ENCODE measurements around the gene CHIC2.

CHIC2 gene

DNA sequence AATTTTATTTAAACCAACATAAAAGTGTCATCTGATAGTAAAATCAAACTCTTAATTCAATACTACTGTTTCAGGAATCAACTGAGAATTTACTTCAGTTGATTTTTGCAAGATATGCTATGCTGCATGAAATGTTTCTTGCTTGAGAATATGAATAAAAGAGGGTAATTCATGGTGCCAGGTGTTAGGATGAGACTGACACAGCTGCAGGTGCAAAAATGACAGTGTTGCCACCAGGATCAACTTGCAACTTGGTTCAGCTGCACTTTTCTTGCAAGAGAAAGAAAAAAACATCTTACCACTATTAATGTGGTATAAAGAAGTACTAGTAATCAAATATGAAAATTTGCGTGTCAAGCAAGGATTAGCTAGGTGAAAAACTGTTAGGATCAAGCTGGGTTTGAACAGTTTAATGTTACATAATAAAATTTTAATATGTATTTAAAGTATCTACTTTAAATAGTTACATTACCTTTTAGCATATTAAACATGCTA is 49.7 kb downstream of the CHIC2 start:
- CTCF ChIA-PET: interaction anchor here (1.0 to 1.3 kb wide), 2 partner anchors 12 to 85 kb away, joined by 3 read pairs; no protein-coding TSS in a partner anchor
- no peak overlapping the region for H3K4me3 ChIP-seq (ENCODE audit: low read depth, low read length)
- no peak for DNase-seq (ENCODE audit: low read depth, low spot score)
- no peak for TF ChIP-seq CTCF (IDR thresholded peaks at IDR 0.05; ENCODE audit: insufficient read depth, low read length, missing control alignments)
- POLR2A ChIA-PET: interaction anchor here (0.8 kb wide), 1 partner anchor 39 kb away, joined by 3 read pairs; no protein-coding TSS in a partner anchor

DNA sequence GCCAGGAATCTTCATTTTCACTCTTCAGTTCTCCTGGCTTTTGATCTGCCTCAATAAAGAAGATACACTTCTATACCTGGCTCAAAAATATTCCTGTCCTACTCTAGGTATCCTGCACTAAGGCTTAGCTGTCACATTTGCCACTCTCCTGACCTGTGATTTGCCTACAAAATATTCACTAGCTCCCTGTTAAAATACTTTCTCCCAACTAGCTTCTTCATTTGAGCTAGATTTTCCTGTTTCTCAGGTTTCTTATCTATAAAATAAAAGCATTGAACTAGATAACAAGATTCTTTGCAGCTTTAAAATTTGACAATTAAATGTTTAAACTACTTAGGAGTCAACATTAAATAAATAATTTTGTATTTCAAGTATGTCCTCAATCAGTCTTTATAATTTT is 53.2 kb downstream of the CHIC2 start:
- ChIA-PET CTCF (interaction anchor here (1.2 kb wide), 1 partner anchor 81 kb away, joined by 3 read pairs; no protein-coding TSS in a partner anchor), POLR2A (no interaction called here)
- H3K4me3 ChIP-seq (ENCODE audit: low read depth, low read length): no peak overlapping the region
- DNase-seq (ENCODE audit: low read depth, low spot score): no peak
- no peak for TF ChIP-seq CTCF (IDR thresholded peaks at IDR 0.05; ENCODE audit: insufficient read depth, low read length, missing control alignments)

GRCh38 chr4:54006755-54007154 is 57.6 kb downstream of the CHIC2 start:
- no peak for DNase-seq (ENCODE audit: low read depth, low spot score)
- H3K4me3 ChIP-seq (ENCODE audit: low read depth, low read length): no peak overlapping the region
- ChIA-PET POLR2A (interaction anchor here (1.1 kb wide), 1 partner anchor 9 kb away, joined by 3 read pairs; no protein-coding TSS in a partner anchor), CTCF (interaction anchor here (1.0 to 1.8 kb wide), 5 partner anchors 13 to 228 kb away, joined by 3 to 5 read pairs (median 5); no protein-coding TSS in a partner anchor)
- TF ChIP-seq CTCF (IDR thresholded peaks at IDR 0.05; ENCODE audit: insufficient read depth, low read length, missing control alignments): no peak

- H3K4me3 ChIP-seq (ENCODE audit: low read depth, low read length): no peak overlapping the region
- ChIA-PET POLR2A (no interaction called here), CTCF (interaction anchor here (1.2 to 1.5 kb wide), 2 partner anchors 211 to 441 kb away, joined by 3 to 5 read pairs; no protein-coding TSS in a partner anchor)
- no peak for TF ChIP-seq CTCF (IDR thresholded peaks at IDR 0.05; ENCODE audit: insufficient read depth, low read length, missing control alignments)
- no peak for DNase-seq (ENCODE audit: low read depth, low spot score)
Observed at GRCh38 chr4:54005475-54005874, 58.9 kb downstream of the CHIC2 start.

DNA sequence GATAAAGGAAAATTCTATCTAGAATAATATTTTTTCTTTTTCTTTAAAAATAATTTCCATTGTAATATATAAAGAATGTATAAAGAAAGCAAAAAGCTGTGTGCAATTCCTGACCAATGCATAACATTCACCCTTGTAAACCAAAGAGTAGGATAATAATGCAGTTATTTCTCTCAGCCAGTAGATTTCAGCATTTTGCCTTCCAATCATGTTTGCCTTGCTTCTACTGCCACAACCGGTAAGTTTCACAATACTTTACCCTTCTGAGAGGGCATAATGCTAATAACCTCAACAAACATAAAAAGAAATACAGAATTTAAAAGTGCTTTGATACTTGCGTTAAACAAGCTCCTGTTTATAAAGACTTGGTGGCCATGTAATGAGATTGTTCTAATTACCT is 59.9 kb downstream of the CHIC2 start:
- CTCF ChIA-PET: interaction anchor here (1.5 kb wide), 1 partner anchor 212 kb away, joined by 5 read pairs; no protein-coding TSS in a partner anchor
- no peak for DNase-seq (ENCODE audit: low read depth, low spot score)
- no peak overlapping the region for H3K4me3 ChIP-seq (ENCODE audit: low read depth, low read length)
- POLR2A ChIA-PET: no interaction called here
- TF ChIP-seq CTCF (IDR thresholded peaks at IDR 0.05; ENCODE audit: insufficient read depth, low read length, missing control alignments): no peak

DNA sequence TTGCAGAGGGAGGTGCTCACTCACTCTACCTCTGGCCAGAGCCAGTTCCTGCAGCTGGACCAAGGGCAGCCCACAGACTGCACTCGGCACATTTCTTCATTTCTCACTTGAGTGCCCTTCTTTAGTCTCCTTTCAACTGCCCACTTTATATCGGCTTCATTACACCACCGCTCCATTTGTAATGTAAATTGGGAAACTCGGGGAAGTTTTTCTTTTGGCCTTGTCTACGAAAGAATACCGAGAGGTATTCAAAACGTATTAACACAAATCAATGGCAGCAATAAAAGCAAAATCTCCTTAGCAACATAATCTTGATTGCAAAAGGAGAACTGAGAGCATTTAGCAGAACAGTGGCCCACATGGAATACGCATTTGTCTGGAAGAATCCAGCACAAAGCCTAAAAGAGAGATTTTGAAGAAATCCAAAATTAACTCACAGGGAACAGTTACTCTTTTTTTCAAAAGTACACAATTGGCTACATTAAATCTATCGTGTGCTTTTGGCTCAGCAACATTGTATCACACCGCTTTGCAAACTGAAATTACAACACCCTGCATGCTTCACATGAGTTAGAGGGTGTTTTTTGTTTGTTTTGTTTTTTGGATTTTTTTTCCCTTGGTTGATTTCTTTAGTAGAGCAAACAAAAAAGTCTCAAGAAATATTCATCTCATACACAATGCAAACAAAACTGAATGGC is 62.6 kb downstream of the CHIC2 start:
- no peak overlapping the region for H3K4me3 ChIP-seq (ENCODE audit: low read depth, low read length)
- CTCF ChIA-PET: no interaction called here
- no peak for DNase-seq (ENCODE audit: low read depth, low spot score)
- TF ChIP-seq CTCF (IDR thresholded peaks at IDR 0.05; ENCODE audit: insufficient read depth, low read length, missing control alignments): no peak
- POLR2A ChIA-PET: no interaction called here
